GM20431 (cell line): ENCODE data around the gene RNF212B.

Experiments used
- in situ Hi-C: fragments of 300-500 bp; cut with MseI, MboI; formaldehyde crosslinking; loops from one replicate; pipeline ENCODE4 v1.15.0; 2020; ENCODE audit warnings: low sequenced_read_pairs; ENCODE audit not compliant: unreplicated experiment

The RNF212B gene

DNA sequence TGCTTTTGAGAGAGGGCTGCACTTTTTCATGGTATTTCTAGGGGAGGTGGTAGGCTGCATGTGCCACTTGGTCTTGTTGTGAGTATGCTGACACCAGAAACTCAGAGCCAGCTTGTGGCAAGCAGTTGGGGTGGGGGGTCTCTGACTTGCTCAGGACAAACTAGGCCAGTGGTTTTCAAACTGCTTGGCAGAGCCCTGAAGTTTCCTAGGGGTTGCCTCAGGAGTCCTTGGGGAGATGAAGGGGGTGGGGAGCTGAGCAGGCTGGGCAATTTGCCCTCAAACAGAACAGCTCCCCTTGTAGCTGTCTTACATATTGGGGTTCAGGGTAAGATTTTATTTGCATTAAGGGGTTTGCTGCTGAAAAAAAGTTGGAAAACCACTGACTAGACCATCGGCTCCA, 72.8 kb downstream of the RNF212B start:
- in situ Hi-C loops, result no loop called here

DNA sequence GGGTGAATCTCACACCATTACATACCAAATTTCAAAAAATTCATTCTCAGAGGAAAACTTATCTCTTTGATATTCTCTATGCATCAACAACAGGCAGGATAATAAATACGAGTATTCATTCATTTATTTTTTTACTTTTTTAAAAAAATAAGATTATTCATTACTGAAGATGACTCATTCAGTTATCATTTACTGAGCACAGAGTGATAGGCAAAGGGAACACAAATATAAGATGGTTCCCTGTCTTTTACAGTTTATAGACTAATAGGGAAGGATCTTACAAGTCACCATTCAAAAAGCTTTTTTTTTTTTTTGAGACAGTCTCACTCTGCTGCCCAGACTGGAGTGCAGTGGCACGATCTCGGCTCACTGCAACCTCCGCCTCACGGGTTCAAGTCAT, 78.6 kb downstream of the RNF212B start:
- in situ Hi-C loops, result no loop called here

DNA sequence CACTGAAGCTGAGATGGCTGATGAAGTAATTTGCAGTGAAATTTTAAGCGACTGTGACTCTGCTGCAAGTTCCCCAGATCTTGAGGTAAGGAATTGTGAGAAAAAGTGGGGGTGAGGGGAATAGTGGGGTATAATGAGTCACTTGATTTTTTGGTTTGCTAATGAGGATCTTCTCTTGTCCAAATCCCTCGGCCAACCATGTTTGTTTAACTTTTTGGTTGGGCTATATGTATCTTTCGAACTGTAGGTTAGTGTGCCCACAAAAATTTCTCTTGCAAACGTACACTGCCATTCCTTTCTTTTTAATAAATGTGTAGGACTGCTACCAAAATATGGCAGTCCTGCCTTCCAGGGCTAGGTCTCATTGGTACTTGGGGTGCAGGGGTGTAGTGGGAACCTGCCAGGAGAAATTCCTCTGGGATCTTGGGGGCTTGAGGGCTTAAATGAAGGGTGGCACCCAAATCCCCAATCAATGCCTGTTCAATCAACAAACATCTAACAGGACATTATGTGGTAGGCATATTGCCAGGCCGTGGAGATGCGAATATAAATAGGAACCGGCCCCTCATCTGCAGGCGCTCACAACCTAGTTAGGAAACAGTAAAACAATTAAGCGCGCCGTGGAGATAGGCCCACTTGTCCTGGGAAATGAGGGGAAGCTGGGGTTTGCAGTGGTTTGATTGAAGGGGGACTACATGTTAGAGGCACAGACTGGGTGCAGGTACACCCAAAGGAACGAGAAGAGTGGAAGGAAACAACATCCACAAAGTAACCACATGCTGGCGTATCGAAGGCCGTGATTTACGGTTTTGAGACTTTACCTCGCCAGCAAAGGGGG, 82.2 kb downstream of the RNF212B start:
- in situ Hi-C loops, result no loop called here

DNA sequence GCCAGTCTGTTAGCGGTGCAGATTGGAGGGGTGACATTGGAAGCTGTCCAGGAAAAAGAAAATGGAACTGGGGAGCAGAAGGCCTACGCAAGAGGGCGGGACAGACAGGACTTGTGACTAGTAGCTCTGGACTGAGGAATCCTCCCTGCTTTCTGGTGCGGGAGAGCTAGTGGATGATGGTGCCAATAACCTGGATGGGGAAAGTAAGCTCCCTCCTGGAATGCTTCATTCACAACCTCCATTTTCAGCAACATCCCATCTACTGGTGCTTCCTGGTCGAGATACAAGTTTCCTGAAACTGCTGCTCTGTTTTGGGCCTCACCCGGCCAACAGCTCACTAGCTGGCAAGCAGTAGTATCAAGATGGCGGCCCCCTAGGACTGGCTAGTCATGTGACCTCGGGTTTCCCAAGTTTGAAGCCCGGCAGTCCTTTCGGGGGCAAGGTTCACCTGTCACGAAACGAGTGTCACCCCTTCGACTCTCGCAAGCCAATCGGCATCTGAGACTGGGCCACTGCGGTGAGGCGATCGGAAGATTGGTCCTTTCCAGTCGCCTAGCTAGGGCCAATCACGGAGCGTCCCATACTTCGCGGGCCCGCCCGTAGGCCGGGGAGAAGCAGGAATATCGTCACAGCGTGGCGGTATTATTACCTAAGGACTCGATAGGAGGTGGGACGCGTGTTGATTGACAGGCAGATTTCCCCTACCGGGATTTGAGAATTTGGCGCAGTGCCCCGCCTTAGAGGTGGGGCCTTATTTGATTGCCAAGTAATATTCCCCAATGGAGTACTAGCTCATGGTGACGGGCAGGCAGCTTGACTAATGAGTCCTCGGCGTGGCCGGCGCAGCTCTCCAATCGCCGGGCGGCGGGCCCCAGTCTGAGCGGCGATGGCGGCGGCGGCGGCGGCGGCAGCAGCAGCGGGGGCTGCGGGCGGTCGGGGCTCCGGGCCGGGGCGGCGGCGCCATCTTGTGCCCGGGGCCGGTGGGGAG, 83.1 kb downstream of the RNF212B start, which contains the start of gene PABPN1:
TSS of gene PABPN1 (plus strand) at position 874 of the 988 bp plus-strand sequence. CDS start at position 887, 13 bp downstream.
- in situ Hi-C loops, result no loop called here

DNA sequence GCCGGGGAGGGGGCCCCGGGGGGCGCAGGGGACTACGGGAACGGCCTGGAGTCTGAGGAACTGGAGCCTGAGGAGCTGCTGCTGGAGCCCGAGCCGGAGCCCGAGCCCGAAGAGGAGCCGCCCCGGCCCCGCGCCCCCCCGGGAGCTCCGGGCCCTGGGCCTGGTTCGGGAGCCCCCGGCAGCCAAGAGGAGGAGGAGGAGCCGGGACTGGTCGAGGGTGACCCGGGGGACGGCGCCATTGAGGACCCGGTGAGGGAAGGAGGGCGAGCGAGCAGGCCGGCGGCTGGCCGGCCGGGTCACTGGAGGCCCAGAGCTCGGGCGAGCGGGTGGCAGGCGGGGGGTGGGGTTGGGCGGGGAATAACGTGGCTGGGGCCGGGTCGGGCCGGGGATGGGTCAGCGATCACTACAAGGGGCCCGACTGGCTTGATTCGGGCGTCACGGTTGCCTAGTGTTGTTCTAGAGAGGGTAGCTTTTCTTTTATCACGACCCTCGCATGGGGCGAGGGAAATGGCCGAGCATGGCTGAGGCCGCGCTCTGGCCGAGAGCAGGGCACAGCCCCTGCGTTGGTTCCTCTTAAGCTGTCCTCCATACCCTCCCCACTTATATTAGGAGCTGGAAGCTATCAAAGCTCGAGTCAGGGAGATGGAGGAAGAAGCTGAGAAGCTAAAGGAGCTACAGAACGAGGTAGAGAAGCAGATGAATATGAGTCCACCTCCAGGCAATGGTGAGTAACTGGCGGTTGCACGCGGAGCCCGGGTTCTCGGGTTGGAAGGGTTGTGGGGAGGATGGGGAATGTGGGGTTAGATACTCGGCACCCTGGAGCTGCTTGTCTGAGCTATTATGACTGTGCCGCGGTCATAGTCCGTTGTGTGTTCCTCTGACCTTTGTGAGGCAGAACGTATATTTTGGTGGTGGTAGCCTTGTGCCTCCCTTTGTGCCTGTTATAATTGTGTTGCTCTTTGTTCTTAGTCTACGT, 84.1 kb downstream of the RNF212B start:
- in situ Hi-C loops, result no loop called here
